GM18867 (cell line): ENCODE data around the gene SCUBE1.
A peak's percentile ranks its signal among the peaks of the same experiment; 100 is the strongest.

Experiments used
- ATAC-seq: cut with Tn5 transposase; IDR thresholded peaks from one replicate; pipeline ENCODE4 v1.9.1; 2021; ENCODE audit warnings: mild to moderate bottlenecking, moderate library complexity; ENCODE audit not compliant: unreplicated experiment

Gene SCUBE1

GRCh38 chr22:43343262-43343669, at the start of gene SCUBE1:
SCUBE1 (minus strand) TSS chr22:43343372; CDS start chr22:43343261, 111 bp downstream.
- ATAC-seq = no peak

GRCh38 chr22:43392385-43392989, 49.3 kb upstream of the SCUBE1 start:
- ATAC-seq = no peak

GRCh38 chr22:43391306-43391705, 48.1 kb upstream of the SCUBE1 start:
- ATAC-seq = no peak

- ATAC-seq = no peak
Observed at GRCh38 chr22:43390872-43391271, 47.7 kb upstream of the SCUBE1 start.

GRCh38 chr22:43390166-43390565, 47.0 kb upstream of the SCUBE1 start:
- ATAC-seq = no peak

GRCh38 chr22:43389227-43389836, 46.2 kb upstream of the SCUBE1 start:
- ATAC-seq = no peak

- ATAC-seq = no peak
Observed at GRCh38 chr22:43388420-43388851, 45.3 kb upstream of the SCUBE1 start.

GRCh38 chr22:43387815-43388214, 44.6 kb upstream of the SCUBE1 start:
- no peak for ATAC-seq

- no peak for ATAC-seq
Observed at GRCh38 chr22:43385770-43386641, 42.8 kb upstream of the SCUBE1 start.

- no peak for ATAC-seq
Observed at GRCh38 chr22:43384863-43385262, 41.7 kb upstream of the SCUBE1 start.

- ATAC-seq = no peak
Observed at GRCh38 chr22:43381693-43382092, 38.5 kb upstream of the SCUBE1 start.

GRCh38 chr22:43377896-43378704, 34.9 kb upstream of the SCUBE1 start:
- ATAC-seq = peak; percentile 72

- ATAC-seq = peak; percentile 7
Observed at GRCh38 chr22:43377548-43377895, 34.4 kb upstream of the SCUBE1 start.

GRCh38 chr22:43376765-43377547, 33.8 kb upstream of the SCUBE1 start:
- peak; percentile 72 for ATAC-seq

GRCh38 chr22:43375951-43376455, 32.8 kb upstream of the SCUBE1 start:
- no peak for ATAC-seq

- ATAC-seq = no peak
Observed at GRCh38 chr22:43370036-43370435, 26.9 kb upstream of the SCUBE1 start.

GRCh38 chr22:43365715-43366440, 22.7 kb upstream of the SCUBE1 start:
- no peak for ATAC-seq

GRCh38 chr22:43364169-43364435, 20.9 kb upstream of the SCUBE1 start:
- no peak for ATAC-seq

GRCh38 chr22:43363315-43364168, 20.4 kb upstream of the SCUBE1 start:
- ATAC-seq = no peak
